Urinary bladder (tissue), 4 donors: ENCODE measurements around the gene LRRK1. TPM values are rescaled to one million over a fixed set of nuclear protein-coding genes. Genes with fewer than 3 reads are reported as not detected.
A peak's percentile ranks its signal among the peaks of the same experiment; 100 is the strongest.
"Not testable (repeated sequence)": the region's sequence is repeated elsewhere in the genome, so short reads cannot be mapped to it uniquely, and the experiment has no call there.

ENCODE experiments used
- DNase-seq: peaks from one replicate; pipeline ENCODE4 v3.0.0-alpha.2; 2015; ENCODE audit errors: extremely low spot score
- H3K27ac ChIP-seq: one replicate; pipeline ENCODE4 v1.5.1; 2013; ENCODE audit warnings: low read depth, mild to moderate bottlenecking, moderate library complexity
- H3K36me3 ChIP-seq: one replicate; pipeline ENCODE4 v1.6.1; 2013; ENCODE audit warnings: mild to moderate bottlenecking, moderate library complexity; ENCODE audit not compliant: insufficient read depth
- H3K4me1 ChIP-seq: one replicate; pipeline ENCODE4 v1.6.1; 2013; ENCODE audit warnings: mild to moderate bottlenecking, moderate library complexity; ENCODE audit not compliant: insufficient read depth
- H3K4me3 ChIP-seq: one replicate; pipeline ENCODE4 v1.5.1; 2013; ENCODE audit warnings: low read depth, low read length
- WGBS: extraction: QIAGEN DNeasy Blood & Tissue Kit; methylation state at CpG from one replicate; pipeline ENCODE4 v1.1.7; 2013; 5-methylcytosine and 5-hydroxymethylcytosine counted together
- polyA plus RNA-seq: library from polyadenylated mRNA; stranded (reverse); fragments of 200-250 nt; gene quantifications from one replicate; pipeline ENCODE4 v1.2.3, GENCODE V29; 2013
- total RNA-seq: library from RNA; depleted of rRNA; stranded (reverse); fragments of >200 nt; gene quantifications from one replicate; pipeline ENCODE4 v1.2.3, GENCODE V29; 2014
- donor health status: healthy with polysubstance abuse.
- donor health status: healthy.

LRRK1 gene
- total and polyA plus RNA-seq, 2 donors, result 9.9 to 12.3 TPM

DNA sequence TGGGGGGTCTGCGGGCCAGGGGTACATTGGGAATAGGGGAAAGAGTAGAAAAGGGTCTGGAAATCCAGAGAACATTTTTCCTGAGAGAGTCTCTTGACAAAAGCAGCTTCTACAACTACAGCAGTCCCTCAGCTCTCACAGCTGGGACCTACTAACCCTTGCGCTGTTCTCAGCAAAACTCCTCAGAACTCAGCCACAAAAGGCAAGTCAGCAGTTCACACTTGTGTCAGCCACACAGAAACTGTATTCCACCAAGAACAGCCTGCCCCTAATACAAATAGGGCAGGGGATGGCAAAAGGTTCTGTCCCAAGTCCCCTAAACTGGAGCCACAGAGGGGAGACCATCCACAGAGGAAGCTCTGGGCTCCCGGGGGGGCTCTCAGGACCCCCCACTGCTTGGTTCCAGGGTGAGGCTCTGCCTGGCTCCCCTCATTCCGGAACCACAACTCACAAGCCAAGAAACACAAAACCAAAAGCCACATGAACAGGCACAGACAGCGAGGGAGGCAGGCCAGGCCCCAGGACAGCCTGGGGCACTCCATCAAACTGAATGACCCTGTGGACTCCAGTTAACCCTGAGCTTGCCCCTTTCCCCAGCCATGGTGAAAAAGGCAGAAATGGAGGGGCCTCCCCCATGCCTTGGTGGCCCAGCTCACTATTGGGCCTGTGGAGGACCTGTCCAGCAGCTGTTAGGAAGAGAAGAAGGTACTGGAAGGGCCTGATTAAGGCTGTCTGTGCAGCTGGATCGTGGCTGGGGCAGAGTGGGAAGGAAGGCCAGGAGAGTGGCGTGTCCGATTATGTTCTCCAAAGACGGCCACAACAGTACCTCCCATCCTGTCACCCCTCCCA is 170.6 kb downstream of the LRRK1 start:
- H3K27ac ChIP-seq, result no peak overlapping the region
- no peak for DNase-seq

DNA sequence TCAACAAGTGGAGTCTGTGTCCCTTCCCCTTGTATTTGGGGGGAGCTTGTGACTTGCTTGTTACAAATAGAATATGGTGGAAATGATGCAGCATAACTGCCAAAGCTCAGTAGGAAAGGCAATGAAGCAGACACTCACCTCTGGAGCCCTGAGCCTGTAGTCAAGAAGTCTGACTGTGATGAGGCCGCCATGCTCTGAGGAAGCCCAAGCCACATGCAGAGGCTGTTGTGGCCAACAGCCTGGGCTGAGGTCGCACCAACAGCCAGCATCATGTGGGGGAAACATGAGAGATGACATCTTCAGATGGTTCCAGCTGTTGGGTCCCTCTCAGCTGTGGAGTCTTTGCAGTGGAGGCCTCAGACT is 171.3 kb downstream of the LRRK1 start:
- no peaks in the 10 kb centered on the region for H3K4me1 ChIP-seq
- no peak overlapping the region for H3K27ac ChIP-seq
- no peak for DNase-seq
- H3K36me3 ChIP-seq, result no peaks in the 10 kb centered on the region
- H3K4me3 ChIP-seq, result no peak overlapping the region
- WGBS, result 97% methylated on average over 2 of the region's 2 CpGs

More for the DNA sequence above, 170.6 kb downstream of the LRRK1 start:
- Histone ChIP-seq H3K4me3 (no peak overlapping the region), H3K4me1 (no peaks in the 10 kb centered on the region), H3K36me3 (no peaks in the 10 kb centered on the region)
- WGBS, result 92% methylated on average over 9 of the region's 9 CpGs

DNA sequence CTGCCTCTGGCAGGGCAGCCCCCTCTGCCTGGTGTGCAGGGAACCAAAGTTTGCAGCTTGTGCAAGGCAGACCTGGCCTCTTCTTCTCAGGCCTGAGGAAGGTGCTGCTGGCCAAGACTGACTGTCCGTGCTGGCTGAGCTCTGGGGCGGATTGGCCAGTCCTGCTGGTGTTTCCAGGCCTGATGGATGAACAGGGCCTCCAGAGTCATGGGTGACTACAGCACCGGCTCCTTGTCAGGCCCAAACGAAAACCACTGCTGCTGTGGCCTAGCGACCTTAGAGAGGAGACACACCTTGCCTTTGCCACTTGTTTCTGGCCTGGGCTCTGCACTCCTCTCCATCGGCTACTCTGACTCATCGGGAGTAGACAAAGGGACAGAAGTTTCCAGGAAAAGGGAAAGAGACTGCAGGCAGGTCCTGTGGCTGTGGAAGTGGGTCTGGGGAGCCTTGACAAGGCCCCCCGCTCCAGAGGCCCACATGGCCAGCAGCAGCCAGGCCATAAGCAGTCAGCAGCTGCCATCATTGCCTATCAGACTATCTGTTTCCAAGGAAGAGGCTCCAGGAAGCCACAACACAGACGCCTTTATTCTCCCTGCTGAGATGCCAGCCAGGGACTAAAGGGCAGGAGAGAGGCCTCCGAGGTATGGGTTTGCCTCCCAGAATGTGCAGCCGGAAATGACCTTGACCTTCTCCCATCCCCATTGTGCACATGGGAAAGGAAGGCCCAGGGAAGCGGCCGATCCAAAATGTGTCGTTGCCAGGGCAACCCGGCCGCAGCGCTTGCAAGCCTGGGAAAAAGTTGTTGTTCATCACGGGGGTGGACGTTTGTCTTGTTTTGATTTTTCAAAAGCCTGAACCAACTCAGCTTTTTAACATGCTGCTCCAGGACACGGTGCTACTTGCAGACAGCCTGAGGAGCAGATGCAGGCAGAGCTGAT is 172.2 kb downstream of the LRRK1 start:
- peak overlapping the region; percentile 25 for H3K27ac ChIP-seq
- no peaks in the 10 kb centered on the region for H3K4me1 ChIP-seq
- no peak for DNase-seq
- 51% methylated on average over 20 of the region's 20 CpGs for WGBS
- no peak overlapping the region for H3K4me3 ChIP-seq
- no peaks in the 10 kb centered on the region for H3K36me3 ChIP-seq

DNA sequence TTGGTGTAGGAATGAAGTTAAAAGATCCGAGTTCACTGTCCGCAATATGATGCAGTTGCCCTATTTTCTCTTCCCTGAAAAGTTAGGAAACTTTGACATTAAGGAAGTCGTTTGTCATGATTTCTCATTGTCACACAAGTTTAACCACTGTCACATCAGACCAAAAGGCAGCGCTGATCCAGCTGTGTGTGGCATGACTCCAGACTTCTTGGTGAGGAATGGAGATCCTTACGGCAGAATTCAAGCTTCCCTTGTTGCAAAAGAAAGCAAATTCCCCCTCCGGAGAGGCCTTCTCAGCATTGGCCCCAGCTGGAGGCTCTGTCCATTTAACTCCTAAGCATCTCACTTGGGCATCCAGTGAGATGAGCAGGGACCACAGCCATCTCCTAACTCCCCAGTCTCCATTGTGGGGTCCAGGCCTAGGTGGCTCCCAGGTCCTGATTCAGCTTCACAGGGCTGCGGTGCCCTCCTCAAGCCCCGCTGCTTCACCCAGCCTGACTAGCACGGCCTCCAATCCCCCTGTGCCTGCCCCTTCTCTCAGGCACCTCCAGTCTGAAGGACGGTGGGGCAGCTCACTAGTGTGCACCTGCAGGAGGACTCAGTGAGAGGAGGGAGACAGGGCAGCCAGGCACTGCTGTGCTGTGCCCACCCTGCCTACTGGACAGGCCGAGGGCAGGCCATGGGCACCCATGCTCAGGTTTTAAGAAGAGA is 173.2 kb downstream of the LRRK1 start:
- H3K27ac ChIP-seq, result no peak overlapping the region
- no peak for DNase-seq
- 74% methylated on average over 11 of the region's 11 CpGs for WGBS
- no peak overlapping the region for H3K4me3 ChIP-seq
- no peaks in the 10 kb centered on the region for H3K4me1 ChIP-seq
- no peaks in the 10 kb centered on the region for H3K36me3 ChIP-seq

DNA sequence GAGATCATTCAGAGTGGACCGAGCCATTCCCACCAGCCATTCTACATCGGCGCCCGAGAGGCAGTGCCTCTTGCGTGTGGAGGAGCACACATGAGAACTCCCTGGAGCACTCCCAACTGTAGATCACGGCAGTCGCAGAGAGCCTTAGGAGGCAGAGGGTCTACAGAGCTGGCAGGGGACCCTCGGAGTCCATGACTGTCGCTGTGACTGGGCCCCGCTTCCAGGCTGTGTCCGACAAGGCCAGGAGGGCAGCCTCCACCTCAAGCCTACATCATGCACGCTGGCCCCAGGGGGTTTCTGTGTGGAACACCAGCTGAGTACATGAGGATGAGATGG is 173.7 kb downstream of the LRRK1 start:
- Histone ChIP-seq H3K4me3 (no peak overlapping the region), H3K36me3 (no peaks in the 10 kb centered on the region), H3K4me1 (no peaks in the 10 kb centered on the region), H3K27ac (no peak overlapping the region)
- WGBS, result 93% methylated on average over 12 of the region's 12 CpGs
- DNase-seq, result no peak

DNA sequence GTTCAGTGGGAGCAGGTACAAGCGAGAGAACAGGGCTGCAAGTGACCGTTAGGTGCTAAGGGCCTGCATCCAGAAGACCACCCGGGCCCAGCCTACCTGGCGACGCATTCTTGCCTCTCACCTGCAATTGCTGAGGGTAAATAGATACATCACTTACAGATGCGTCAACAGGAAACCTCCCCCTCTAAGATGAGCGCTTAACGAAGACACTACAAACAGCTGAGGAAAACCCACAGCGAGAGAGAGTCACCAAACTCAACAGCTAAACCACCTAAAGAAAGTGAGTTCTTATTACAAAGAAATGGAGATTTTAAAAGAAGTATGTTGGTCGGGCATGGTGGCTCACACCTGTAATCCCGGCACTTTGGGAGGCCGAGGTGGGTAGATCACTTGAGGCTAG is 174.8 kb downstream of the LRRK1 start:
- H3K36me3 ChIP-seq, result no peaks in the 10 kb centered on the region
- H3K27ac ChIP-seq, result no peak overlapping the region
- WGBS, result 94% methylated on average over 12 of the region's 12 CpGs
- no peak for DNase-seq
- no peaks in the 10 kb centered on the region for H3K4me1 ChIP-seq
- no peak overlapping the region for H3K4me3 ChIP-seq

DNA sequence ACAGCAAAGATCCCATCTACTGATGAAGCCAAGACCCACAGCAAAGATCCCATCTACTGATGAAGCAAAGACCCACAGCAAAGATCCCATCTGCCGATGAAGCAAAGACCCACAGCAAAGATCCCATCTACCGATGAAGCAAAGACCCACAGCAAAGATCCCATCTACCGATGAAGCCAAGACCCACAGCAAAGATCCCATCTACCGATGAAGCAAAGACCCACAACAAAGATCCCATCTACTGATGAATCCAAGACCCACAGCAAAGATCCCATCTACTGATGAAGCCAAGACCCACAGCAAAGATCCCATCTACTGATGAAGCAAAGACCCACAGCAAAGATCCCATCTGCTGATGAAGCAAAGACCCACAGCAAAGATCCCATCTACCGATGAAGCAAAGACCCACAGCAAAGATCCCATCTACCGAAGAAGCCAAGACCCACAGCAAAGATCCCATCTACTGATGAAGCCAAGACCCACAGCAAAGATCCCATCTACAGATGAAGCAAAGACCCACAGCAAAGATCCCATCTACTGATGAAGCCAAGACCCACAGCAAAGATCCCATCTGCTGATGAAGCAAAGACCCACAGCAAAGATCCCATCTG is 176.7 kb downstream of the LRRK1 start:
- H3K4me1 ChIP-seq, DNase-seq, H3K27ac ChIP-seq, H3K4me3 ChIP-seq, H3K36me3 ChIP-seq: not testable (repeated sequence)
- 84% methylated on average over 6 of the region's 6 CpGs for WGBS

DNA sequence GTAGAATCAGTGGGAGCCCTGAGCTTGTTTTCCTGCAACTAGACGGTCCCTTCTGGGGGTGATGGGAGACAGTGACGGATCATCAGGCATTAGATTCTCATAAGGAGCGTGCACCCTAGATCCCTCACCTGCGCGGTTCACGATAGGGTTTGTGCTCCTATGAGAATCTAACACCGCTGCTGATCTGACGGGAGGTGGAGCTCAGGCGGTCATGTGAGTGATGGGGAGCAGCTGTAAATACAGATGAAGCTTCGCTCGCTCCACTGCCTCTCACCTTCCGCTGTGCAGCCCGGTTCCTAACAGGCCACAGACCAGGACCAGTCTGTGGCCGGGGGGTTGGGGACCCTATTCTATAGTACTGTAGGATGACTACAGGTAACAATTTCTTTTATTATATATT is 178.0 kb downstream of the LRRK1 start:
- WGBS, result 97% methylated on average over 14 of the region's 14 CpGs
- H3K4me1 ChIP-seq, result no peaks in the 10 kb centered on the region
- no peak for DNase-seq
- H3K4me3 ChIP-seq, result no peak overlapping the region
- H3K36me3 ChIP-seq, result no peaks in the 10 kb centered on the region
- H3K27ac ChIP-seq, result no peak overlapping the region

DNA sequence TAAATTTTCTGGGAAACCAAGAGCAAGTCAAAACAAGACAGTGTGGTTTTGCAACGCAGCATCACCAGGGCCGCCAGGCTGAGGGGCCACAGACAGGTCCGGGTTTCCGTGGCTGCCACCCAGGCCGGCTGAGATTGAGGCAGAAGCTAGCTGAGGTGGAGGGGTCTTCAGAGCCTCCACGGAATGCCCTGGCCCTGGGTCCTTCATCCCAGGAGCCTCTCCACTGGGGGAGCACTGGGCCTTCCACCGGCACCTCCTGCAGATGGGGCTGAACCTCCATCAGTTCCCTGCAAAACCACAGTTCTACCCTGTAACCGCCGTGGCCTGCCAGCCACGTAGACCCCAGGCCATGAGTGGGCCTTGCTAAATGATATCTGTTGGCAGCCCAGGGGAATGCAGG is 180.0 kb downstream of the LRRK1 start:
- no peak for DNase-seq
- no peaks in the 10 kb centered on the region for H3K36me3 ChIP-seq
- no peaks in the 10 kb centered on the region for H3K4me1 ChIP-seq
- H3K4me3 ChIP-seq, result no peak overlapping the region
- 80% methylated on average over 10 of the region's 10 CpGs for WGBS
- no peak overlapping the region for H3K27ac ChIP-seq

DNA sequence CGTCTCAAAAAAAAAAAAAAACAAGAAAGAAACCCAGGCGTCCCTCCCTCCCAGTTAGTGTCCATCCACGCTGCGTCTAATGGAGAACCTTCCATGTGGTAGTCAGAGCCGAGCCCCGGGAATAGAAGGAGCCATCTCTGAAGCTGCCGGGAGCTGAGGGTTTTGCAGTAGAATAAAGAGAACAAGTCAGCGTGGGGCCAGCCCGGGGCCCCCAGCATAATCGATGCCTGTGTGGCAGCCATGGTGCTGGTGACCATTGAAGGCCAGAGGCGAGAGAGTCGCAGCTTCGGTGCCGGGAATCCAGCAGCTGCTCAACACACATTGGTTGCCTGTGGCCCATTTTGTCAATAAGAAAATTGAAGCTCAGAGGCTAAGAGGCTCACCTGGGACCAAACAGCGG is 181.0 kb downstream of the LRRK1 start:
- H3K36me3 ChIP-seq, result no peaks in the 10 kb centered on the region
- H3K4me1 ChIP-seq, result no peaks in the 10 kb centered on the region
- 94% methylated on average over 15 of the region's 15 CpGs for WGBS
- H3K27ac ChIP-seq, result no peak overlapping the region
- no peak overlapping the region for H3K4me3 ChIP-seq
- DNase-seq, result no peak

DNA sequence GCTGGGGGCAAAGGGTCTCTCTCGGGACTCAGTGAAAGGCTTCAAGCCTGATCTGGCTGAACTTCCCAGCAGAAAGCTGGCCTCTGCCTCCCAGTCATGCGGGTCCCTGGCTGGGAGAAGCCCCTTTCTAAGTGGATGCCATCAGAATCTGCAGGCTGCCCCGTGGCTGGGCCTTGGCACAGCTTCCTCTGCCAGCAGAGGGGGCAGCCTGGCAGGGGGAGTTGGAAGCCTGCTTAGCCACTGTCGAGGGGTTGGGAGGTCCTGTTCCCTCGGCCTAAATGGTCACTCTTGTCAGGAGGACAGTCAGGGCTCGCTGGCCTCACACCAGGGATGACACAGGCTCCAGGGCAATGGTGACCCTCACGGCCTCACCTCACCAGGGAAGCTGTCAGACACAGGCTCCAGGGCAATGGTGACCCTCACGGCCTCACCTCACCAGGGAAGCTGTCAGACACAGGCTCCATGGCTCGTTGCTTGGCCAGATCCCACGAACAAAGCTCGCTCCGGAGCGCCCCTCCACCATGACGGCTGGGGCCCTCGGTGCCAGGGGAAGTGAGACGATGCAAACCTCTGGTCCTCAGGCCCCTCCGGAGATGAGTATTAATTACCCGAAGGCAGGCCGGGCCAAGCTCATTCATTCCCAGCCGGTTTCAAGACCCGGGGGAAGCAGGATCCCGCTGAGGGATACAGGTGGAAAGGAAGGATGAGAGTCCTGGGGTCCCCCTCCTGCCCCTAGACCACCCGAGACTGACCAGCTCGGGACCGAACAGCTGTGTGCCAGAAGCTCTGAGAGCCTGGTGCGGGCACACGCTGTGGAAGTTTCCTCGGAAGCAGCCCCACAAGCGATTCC is 181.7 kb downstream of the LRRK1 start:
- Histone ChIP-seq H3K36me3 (no peaks in the 10 kb centered on the region), H3K4me3 (no peak overlapping the region), H3K27ac (no peak overlapping the region), H3K4me1 (no peaks in the 10 kb centered on the region)
- no peak for DNase-seq
- WGBS, result 94% methylated on average over 29 of the region's 29 CpGs

DNA sequence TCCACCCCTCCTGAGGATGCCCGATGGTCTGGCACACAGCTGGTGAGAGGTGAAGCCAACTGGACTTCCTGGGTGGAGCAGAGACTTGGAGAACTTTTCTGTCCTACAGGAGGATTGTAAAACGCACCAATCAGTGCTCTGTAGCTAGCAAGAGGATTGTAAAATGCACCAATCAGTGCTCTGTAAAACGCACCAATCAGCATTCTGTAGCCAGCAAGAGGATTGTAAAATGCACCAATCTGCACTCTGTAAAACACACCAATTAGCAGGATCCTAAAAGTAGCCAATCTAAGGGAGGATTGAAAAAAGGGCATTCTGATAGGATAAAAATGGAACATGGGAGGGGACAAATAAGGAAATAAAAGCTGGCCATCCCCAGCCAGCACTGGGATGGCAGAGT is 182.5 kb downstream of the LRRK1 start:
- no peak for DNase-seq
- Histone ChIP-seq H3K4me3 (no peak overlapping the region), H3K36me3 (no peaks in the 10 kb centered on the region), H3K4me1 (no peaks in the 10 kb centered on the region), H3K27ac (no peak overlapping the region)
- 93% methylated on average over 3 of the region's 3 CpGs for WGBS

DNA sequence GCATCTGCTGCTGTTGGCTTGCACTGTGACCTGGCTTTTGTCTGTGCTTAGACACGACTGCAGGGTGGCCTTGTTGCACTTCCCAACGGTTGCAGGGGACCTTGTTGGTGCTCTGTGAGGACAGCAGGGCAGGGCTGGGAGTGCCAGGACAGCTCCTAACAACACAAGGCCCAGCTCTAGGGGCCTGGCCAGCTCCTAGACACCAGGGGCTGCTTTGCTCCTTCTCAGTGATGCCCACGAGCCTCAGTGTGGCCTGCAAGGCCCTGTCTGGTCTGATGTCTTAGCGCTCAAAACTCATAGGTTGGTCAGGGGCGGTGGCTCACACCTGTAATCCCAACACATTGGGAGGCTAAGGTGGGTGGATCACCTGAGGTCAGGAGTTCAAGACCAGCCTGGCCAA is 183.6 kb downstream of the LRRK1 start:
- WGBS, result 80% methylated on average over 5 of the region's 5 CpGs
- DNase-seq, result no peak
- no peak overlapping the region for H3K4me3 ChIP-seq

More for the DNA sequence above, 183.6 kb downstream of the LRRK1 start:
- H3K4me1 ChIP-seq, result no peaks in the 10 kb centered on the region
- no peaks in the 10 kb centered on the region for H3K36me3 ChIP-seq
- no peak overlapping the region for H3K27ac ChIP-seq
